K562 (cell line): ENCODE data around the gene TRMT10B. TPM values are rescaled to one million over a fixed set of nuclear protein-coding genes. Genes with fewer than 3 reads are reported as not detected.

Experiments
- ATAC-seq: fragments of 200-7000 bp; cut with Tn5 transposase; 3 replicates; pipeline ENCODE4 v1.9.1; 2020; ENCODE audit warnings: moderate library complexity
- BruUV-seq: library from RNA; stranded (reverse); fragments of 400-500 nt; replicated peaks from 2 replicates; lab custom pipeline; 2021; lab: Mats Ljungman, UMichigan
- CTCF ChIA-PET: fragments of 300-600 bp; formaldehyde crosslinking; extraction: SDS; loops from one replicate; lab custom pipeline; 2021; ENCODE audit warnings: low intra/inter-chr PET ratio; lab: Yijun Ruan, JAX
- POLR2A ChIA-PET: fragments of 300-600, 350-650 bp; sonication (Branson Sonifier 250); formaldehyde crosslinking; extraction: SDS; loops from one replicate; lab custom pipeline; 2021; ENCODE audit warnings: antibody characterized with exemption, inconsistent platforms; lab: Yijun Ruan, JAX
- DNase-seq, 4 experiments: peaks; one replicate each; pipeline versions ENCODE4 v3.0.0 to v3.0.0-alpha.2; 2011 to 2018; ENCODE audit warnings: low spot score in 3 of 4, mixed read lengths in 3 of 4; ENCODE audit errors: extremely low read depth in 1 of 4
- FAIRE-seq: peaks from 2 replicates; lab custom pipeline; 2011; peaks lifted over from hg19 to GRCh38; lab: Jason Lieb, UNC
- H2AFZ ChIP-seq: 2 replicates; pipeline ENCODE4 v1.6.0; 2011; ENCODE audit warnings: low read depth, low read length, control low read depth, inconsistent platforms
- H3K27ac ChIP-seq: fragments of 200-600 bp; 3 replicates; pipeline ENCODE4 v1.8.0; 2011; ENCODE audit warnings: low read depth, mild to moderate bottlenecking, control low read depth, inconsistent platforms, low read length, moderate library complexity, mixed read lengths; ENCODE audit errors: extremely low read depth
- H3K27me3 ChIP-seq, 2 experiments: fragments of 300-600 bp in 1 of 2; 2 replicates in 1 of 2; 3 replicates in 1 of 2; pipeline versions ENCODE4 v1.6.0 to v1.8.0; 2011; ENCODE audit warnings: inconsistent platforms in 2 of 2, low read length in 2 of 2, mild to moderate bottlenecking in 1 of 2, mixed read lengths in 1 of 2, moderate library complexity in 1 of 2; ENCODE audit not compliant: control insufficient read depth in 2 of 2, insufficient read depth in 2 of 2
- H3K36me3 ChIP-seq: fragments of 300-600 bp; 3 replicates; pipeline ENCODE4 v1.8.0; 2011; ENCODE audit warnings: mild to moderate bottlenecking, low read length, inconsistent platforms; ENCODE audit not compliant: control insufficient read depth, insufficient read depth
- H3K4me1 ChIP-seq, 2 experiments: fragments of 200-600 bp in 1 of 2; replicated peaks in 1 of 2; 2 replicates in 1 of 2; 3 replicates in 1 of 2; pipeline versions ENCODE4 v1.5.1 to v1.8.0; 2011; ENCODE audit warnings: inconsistent platforms in 2 of 2, low read length in 2 of 2, mild to moderate bottlenecking in 1 of 2, mixed read lengths in 1 of 2, moderate library complexity in 1 of 2; ENCODE audit not compliant: control insufficient read depth in 2 of 2, insufficient read depth in 2 of 2
- H3K4me2 ChIP-seq: 2 replicates; pipeline ENCODE4 v1.6.1; 2011; ENCODE audit warnings: low read length, control low read depth, inconsistent platforms, mixed read lengths; ENCODE audit not compliant: insufficient read depth
- H3K4me3 ChIP-seq: fragments of 200-600 bp; sonication (generic), shearing (Covaris generic); 2 replicates; pipeline ENCODE4 v1.5.1; 2016; ENCODE audit warnings: control low read depth, inconsistent platforms
- H3K79me2 ChIP-seq: fragments of 200-600 bp; 3 replicates; pipeline ENCODE4 v1.8.0; 2011; ENCODE audit warnings: low read length, inconsistent platforms; ENCODE audit not compliant: control insufficient read depth, insufficient read depth
- H3K9ac ChIP-seq, 2 experiments: 2 replicates each; pipeline versions ENCODE4 v1.6.0 to v1.6.1; 2011; ENCODE audit warnings: low read depth in 2 of 2, low read length in 2 of 2, control low read depth in 1 of 2, inconsistent platforms in 1 of 2, mild to moderate bottlenecking in 1 of 2, mixed read lengths in 1 of 2; ENCODE audit not compliant: insufficient read depth in 1 of 2
- H3K9me1 ChIP-seq: one replicate; pipeline ENCODE4 v1.6.0; 2011; ENCODE audit warnings: inconsistent platforms, mild to moderate bottlenecking, low read length, moderate library complexity; ENCODE audit not compliant: control insufficient read depth, insufficient read depth
- H3K9me3 ChIP-seq: replicated peaks from 2 replicates; pipeline ENCODE4 v1.5.1; 2011; ENCODE audit warnings: low read depth, low read length, inconsistent platforms; ENCODE audit not compliant: control insufficient read depth, insufficient read depth
- H4K20me1 ChIP-seq: replicated peaks from 2 replicates; pipeline ENCODE4 v1.6.1; 2011; ENCODE audit warnings: low read length, inconsistent platforms, mixed read lengths; ENCODE audit not compliant: control insufficient read depth, insufficient read depth
- ERF ChIP-seq: fragments of 450-650 bp; formaldehyde crosslinking; IDR thresholded peaks from 2 replicates; pipeline ENCODE4 v1.4.0; 2020; ENCODE audit warnings: mild to moderate bottlenecking, mixed read lengths
- GTF2E2 ChIP-seq: fragments of 200-800 bp; sonication (Bioruptor generic); IDR thresholded peaks from 2 replicates; pipeline ENCODE4 v1.6.1; 2016; ENCODE audit warnings: missing genetic modification characterization, missing compliant biosample characterization
- STAG1 ChIP-seq: sonication (generic); formaldehyde crosslinking; IDR thresholded peaks from 2 replicates; pipeline ENCODE4 v1.5.0; 2020; ENCODE audit warnings: missing genetic modification reagents, borderline replicate concordance
- WGBS: fragments of 100-300 bp; shearing (Covaris generic); methylation state at CpG from one replicate; pipeline ENCODE4 v1.1.6; 2016; ENCODE audit warnings: low coverage, mixed read lengths; ENCODE audit not compliant: insufficient coverage; ENCODE audit errors: missing lambda C conversion rate; 5-methylcytosine and 5-hydroxymethylcytosine counted together
- in situ Hi-C: fragments of 300-500 bp; cut with MboI; formaldehyde crosslinking; loops from 4 replicates; pipeline ENCODE4 v1.15.0; 2018; ENCODE audit warnings: inconsistent platforms, mixed read lengths
- intact Hi-C: fragments of 100-400 bp; cut with micrococcal nuclease; formaldehyde crosslinking; loops from 2 replicates; pipeline ENCODE4 v1.14.2; 2022
- polyA plus RNA-seq, 8 experiments: library from polyadenylated mRNA; depleted of rRNA in 4 of 8; stranded (reverse) in 5 of 8; unstranded in 3 of 8; fragments of >200 nt; fragmentation: Nextera tagmentation in 2 of 8; fragmentation: Illumina TruSeq in 1 of 8; extraction: Ambion mirVana in 2 of 8; extraction: Trizol in 1 of 8; gene quantifications; 2 replicates each; pipeline versions ENCODE4 v1.2.1 to v1.2.3, GENCODE V29; 2011 to 2014; ENCODE audit warnings: inconsistent platforms in 1 of 8, missing spikeins in 1 of 8
- total RNA-seq, 7 experiments: library from RNA; depleted of rRNA in 6 of 7; stranded (reverse); fragments of >200 nt in 6 of 7; fragmentation: Illumina TruSeq in 2 of 7; extraction: Trizol in 2 of 7; gene quantifications; 2 replicates each; pipeline versions ENCODE4 v1.2.1 to v1.2.3, GENCODE V29; 2011 to 2021; ENCODE audit warnings: low replicate concordance in 1 of 7
- TF ChIP-seq, protein P1 (sequence below): fragments of 250-450 bp; sonication (Bioruptor Pico); IDR thresholded peaks from 2 replicates; pipeline ENCODE4 v1.4.0; 2020
- TF ChIP-seq, protein P2 (sequence below): fragments of 250-450 bp; sonication (Bioruptor Pico); IDR thresholded peaks from 2 replicates; pipeline ENCODE4 v1.6.1; 2021; ENCODE audit warnings: mild to moderate bottlenecking
- TF ChIP-seq, protein P3 (sequence below): fragments of 250-450 bp; sonication (Bioruptor Pico); IDR thresholded peaks from 2 replicates; pipeline ENCODE4 v1.4.0; 2020; ENCODE audit warnings: mild to moderate bottlenecking, moderate library complexity, borderline replicate concordance
- TF ChIP-seq, protein P4 (sequence below), 3 experiments: fragments of 200-800 bp in 1 of 3; sonication (Bioruptor generic) in 1 of 3; sonication (generic) in 1 of 3; formaldehyde crosslinking in 1 of 3; IDR thresholded peaks; 2 replicates each; pipeline versions ENCODE4 v1.6.1 to v1.8.0; 2016 to 2022; ENCODE audit warnings: mild to moderate bottlenecking in 2 of 3, missing compliant biosample characterization in 2 of 3, missing genetic modification characterization in 2 of 3, missing genetic modification reagents in 1 of 3
- TF ChIP-seq, protein P5 (sequence below): sonication (generic); formaldehyde crosslinking; IDR thresholded peaks from 2 replicates; pipeline ENCODE4 v1.8.0; 2022; ENCODE audit warnings: missing genetic modification reagents, mild to moderate bottlenecking, borderline replicate concordance

TRMT10B gene
- total and polyA plus RNA-seq, 9 of the 15 experiments (the other 6 are each of a cell fraction or from before 2014, with no cell fraction given), result 2.9 to 13.4 (median 7.0) TPM

DNA sequence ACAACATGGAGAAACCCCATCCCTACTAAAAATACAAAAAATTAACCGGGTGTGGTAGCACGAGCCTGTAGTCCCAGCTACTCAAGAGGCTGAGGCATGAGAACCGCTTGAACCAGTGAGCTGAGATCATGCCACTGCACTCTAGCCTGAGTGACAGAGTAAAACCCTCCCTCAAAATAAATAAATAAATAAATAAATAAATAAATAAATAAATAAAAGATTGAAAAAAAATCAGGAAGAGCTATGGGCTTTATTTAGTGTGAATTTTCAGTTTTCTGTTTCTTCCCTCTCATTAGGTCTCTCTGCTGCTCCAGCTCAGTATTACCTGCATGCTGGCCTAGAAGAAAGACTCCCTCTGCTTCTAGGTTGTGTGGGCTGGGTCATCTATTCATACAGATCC lies 47.8 kb upstream of the TRMT10B start (continued):
- TF ChIP-seq, protein P1, sequence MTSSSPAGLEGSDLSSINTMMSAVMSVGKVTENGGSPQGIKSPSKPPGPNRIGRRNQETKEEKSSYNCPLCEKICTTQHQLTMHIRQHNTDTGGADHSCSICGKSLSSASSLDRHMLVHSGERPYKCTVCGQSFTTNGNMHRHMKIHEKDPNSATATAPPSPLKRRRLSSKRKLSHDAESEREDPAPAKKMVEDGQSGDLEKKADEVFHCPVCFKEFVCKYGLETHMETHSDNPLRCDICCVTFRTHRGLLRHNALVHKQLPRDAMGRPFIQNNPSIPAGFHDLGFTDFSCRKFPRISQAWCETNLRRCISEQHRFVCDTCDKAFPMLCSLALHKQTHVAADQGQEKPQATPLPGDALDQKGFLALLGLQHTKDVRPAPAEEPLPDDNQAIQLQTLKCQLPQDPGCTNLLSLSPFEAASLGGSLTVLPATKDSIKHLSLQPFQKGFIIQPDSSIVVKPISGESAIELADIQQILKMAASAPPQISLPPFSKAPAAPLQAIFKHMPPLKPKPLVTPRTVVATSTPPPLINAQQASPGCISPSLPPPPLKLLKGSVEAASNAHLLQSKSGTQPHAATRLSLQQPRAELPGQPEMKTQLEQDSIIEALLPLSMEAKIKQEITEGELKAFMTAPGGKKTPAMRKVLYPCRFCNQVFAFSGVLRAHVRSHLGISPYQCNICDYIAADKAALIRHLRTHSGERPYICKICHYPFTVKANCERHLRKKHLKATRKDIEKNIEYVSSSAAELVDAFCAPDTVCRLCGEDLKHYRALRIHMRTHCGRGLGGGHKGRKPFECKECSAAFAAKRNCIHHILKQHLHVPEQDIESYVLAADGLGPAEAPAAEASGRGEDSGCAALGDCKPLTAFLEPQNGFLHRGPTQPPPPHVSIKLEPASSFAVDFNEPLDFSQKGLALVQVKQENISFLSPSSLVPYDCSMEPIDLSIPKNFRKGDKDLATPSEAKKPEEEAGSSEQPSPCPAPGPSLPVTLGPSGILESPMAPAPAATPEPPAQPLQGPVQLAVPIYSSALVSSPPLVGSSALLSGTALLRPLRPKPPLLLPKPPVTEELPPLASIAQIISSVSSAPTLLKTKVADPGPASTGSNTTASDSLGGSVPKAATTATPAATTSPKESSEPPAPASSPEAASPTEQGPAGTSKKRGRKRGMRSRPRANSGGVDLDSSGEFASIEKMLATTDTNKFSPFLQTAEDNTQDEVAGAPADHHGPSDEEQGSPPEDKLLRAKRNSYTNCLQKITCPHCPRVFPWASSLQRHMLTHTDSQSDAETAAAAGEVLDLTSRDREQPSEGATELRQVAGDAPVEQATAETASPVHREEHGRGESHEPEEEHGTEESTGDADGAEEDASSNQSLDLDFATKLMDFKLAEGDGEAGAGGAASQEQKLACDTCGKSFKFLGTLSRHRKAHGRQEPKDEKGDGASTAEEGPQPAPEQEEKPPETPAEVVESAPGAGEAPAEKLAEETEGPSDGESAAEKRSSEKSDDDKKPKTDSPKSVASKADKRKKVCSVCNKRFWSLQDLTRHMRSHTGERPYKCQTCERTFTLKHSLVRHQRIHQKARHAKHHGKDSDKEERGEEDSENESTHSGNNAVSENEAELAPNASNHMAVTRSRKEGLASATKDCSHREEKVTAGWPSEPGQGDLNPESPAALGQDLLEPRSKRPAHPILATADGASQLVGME, result no peak
- TF ChIP-seq ERF, result no peak

DNA sequence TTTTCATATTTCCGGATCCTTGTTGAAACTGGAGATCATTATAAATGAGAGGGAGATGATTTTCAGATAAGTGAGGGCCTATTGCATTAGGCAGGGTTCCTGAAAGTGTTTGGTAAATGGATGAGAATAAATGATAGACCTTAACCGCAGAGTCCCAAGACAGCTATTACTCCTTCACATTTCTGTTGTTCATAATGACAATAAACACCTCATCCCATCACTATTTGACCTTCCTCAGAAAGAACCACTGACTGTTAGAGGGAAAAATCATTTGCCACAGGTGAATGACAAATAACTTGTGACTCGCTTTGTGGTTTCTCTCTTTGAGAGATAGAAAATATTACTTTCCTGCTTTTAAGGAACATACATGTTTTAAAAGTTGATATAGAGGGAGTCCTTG lies 47.3 kb upstream of the TRMT10B start:
- Histone ChIP-seq H2AFZ (no peak overlapping the region), H3K9me1 (no peaks in the 10 kb centered on the region), H3K9me3 (no peaks in the 10 kb centered on the region), H3K36me3 (no peaks in the 10 kb centered on the region), H3K79me2 (no peaks in the 10 kb centered on the region), H3K27ac (no peak overlapping the region), H3K9ac (no peak overlapping the region), H3K4me2 (no peak overlapping the region), H4K20me1 (no peaks in the 10 kb centered on the region), H3K4me1 (no peaks in the 10 kb centered on the region), H3K4me3 (no peak overlapping the region), H3K27me3 (peaks cover 36 to 40% of the 10 kb centered on the region in 2 experiments; a peak in 4 of 5 replicates)
- FAIRE-seq (no peak), ATAC-seq (no peak), DNase-seq (no peak)
- POLR2A ChIA-PET, result interaction anchor here (0.8 to 1.7 kb wide), 4 partner anchors 9 to 321 kb away, joined by 3 to 5 read pairs (median 4); no protein-coding TSS in a partner anchor
- BruUV-seq, result no TSS peak
- CTCF ChIA-PET, result no interaction called here
- intact Hi-C loops, result no loop called here
- WGBS, result 0% methylated on average over 3 of the region's 3 CpGs
- in situ Hi-C loops, result no loop called here
- TF ChIP-seq GTF2E2 (no peak), STAG1 (CRISPR knock-in tag) (no peak)
- TF ChIP-seq, protein P2, sequence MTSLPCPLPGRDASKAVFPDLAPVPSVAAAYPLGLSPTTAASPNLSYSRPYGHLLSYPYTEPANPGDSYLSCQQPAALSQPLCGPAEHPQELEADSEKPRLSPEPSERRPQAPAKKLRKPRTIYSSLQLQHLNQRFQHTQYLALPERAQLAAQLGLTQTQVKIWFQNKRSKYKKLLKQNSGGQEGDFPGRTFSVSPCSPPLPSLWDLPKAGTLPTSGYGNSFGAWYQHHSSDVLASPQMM (CRISPR knock-in tag), result no peak
- TF ChIP-seq, protein P3, sequence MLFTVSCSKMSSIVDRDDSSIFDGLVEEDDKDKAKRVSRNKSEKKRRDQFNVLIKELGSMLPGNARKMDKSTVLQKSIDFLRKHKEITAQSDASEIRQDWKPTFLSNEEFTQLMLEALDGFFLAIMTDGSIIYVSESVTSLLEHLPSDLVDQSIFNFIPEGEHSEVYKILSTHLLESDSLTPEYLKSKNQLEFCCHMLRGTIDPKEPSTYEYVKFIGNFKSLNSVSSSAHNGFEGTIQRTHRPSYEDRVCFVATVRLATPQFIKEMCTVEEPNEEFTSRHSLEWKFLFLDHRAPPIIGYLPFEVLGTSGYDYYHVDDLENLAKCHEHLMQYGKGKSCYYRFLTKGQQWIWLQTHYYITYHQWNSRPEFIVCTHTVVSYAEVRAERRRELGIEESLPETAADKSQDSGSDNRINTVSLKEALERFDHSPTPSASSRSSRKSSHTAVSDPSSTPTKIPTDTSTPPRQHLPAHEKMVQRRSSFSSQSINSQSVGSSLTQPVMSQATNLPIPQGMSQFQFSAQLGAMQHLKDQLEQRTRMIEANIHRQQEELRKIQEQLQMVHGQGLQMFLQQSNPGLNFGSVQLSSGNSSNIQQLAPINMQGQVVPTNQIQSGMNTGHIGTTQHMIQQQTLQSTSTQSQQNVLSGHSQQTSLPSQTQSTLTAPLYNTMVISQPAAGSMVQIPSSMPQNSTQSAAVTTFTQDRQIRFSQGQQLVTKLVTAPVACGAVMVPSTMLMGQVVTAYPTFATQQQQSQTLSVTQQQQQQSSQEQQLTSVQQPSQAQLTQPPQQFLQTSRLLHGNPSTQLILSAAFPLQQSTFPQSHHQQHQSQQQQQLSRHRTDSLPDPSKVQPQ (CRISPR knock-in tag), result no peak
- TF ChIP-seq, protein P4, sequence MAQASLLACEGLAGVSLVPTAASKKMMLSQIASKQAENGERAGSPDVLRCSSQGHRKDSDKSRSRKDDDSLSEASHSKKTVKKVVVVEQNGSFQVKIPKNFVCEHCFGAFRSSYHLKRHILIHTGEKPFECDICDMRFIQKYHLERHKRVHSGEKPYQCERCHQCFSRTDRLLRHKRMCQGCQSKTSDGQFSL (CRISPR knock-in tag; IDR thresholded peaks at IDR 0.05), result no peak
- TF ChIP-seq, protein P4 (tag; IDR thresholded peaks at IDR 0.05), result no peak
- TF ChIP-seq, protein P5, sequence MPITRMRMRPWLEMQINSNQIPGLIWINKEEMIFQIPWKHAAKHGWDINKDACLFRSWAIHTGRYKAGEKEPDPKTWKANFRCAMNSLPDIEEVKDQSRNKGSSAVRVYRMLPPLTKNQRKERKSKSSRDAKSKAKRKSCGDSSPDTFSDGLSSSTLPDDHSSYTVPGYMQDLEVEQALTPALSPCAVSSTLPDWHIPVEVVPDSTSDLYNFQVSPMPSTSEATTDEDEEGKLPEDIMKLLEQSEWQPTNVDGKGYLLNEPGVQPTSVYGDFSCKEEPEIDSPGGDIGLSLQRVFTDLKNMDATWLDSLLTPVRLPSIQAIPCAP (CRISPR knock-in tag), result no peak
